ENCODE measurements around the gene TMEM131.
"Not testable (repeated sequence)": the region's sequence is repeated elsewhere in the genome, so short reads cannot be mapped to it uniquely, and the experiment has no call there.

TMEM131 gene

GRCh38 chr2:97713296-97714083 is 282.3 kb downstream of the TMEM131 start, which contains the start of gene ZAP70:
TSS of gene ZAP70 (plus strand) at chr2:97713576. CDS start at chr2:97724037, 10,461 bp downstream.
- peak in 1 of 2 donors; percentile 57 for DNase-seq
- Histone ChIP-seq H3K9me3 (no peaks in the 10 kb centered on the region), H3K4me3 (no peak within 1 kb of the TSS), H3K27me3 (peaks cover 0 to 15% of the 10 kb centered on the region in 2 donors), H3K4me1 (no peaks in the 10 kb centered on the region), H3K36me3 (no peaks in the 10 kb centered on the region), H3K27ac (no peak within 1 kb of the TSS)
- intact Hi-C loops (cut with DNase I; ENCODE audit: low total_unique reads) = no loop called here
- TF ChIP-seq, protein P1, sequence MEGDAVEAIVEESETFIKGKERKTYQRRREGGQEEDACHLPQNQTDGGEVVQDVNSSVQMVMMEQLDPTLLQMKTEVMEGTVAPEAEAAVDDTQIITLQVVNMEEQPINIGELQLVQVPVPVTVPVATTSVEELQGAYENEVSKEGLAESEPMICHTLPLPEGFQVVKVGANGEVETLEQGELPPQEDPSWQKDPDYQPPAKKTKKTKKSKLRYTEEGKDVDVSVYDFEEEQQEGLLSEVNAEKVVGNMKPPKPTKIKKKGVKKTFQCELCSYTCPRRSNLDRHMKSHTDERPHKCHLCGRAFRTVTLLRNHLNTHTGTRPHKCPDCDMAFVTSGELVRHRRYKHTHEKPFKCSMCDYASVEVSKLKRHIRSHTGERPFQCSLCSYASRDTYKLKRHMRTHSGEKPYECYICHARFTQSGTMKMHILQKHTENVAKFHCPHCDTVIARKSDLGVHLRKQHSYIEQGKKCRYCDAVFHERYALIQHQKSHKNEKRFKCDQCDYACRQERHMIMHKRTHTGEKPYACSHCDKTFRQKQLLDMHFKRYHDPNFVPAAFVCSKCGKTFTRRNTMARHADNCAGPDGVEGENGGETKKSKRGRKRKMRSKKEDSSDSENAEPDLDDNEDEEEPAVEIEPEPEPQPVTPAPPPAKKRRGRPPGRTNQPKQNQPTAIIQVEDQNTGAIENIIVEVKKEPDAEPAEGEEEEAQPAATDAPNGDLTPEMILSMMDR (IDR thresholded peaks at IDR 0.05) = no peak

- TF ChIP-seq, protein P1 (IDR thresholded peaks at IDR 0.05) = no peak
- H3K27me3 ChIP-seq = peaks cover 0 to 22% of the 10 kb centered on the region in 2 donors
- H3K9me3 ChIP-seq = no peaks in the 10 kb centered on the region
- no peak overlapping the region for H3K4me3 ChIP-seq
- intact Hi-C loops (cut with DNase I; ENCODE audit: low total_unique reads) = no loop called here
- no peaks in the 10 kb centered on the region for H3K36me3 ChIP-seq
- peak in 1 of 2 donors; percentile 35 for DNase-seq
- no peaks in the 10 kb centered on the region for H3K4me1 ChIP-seq
- H3K27ac ChIP-seq = no peak overlapping the region
Measured at GRCh38 chr2:97712693-97713295, 283.0 kb downstream of the TMEM131 start.

DNA sequence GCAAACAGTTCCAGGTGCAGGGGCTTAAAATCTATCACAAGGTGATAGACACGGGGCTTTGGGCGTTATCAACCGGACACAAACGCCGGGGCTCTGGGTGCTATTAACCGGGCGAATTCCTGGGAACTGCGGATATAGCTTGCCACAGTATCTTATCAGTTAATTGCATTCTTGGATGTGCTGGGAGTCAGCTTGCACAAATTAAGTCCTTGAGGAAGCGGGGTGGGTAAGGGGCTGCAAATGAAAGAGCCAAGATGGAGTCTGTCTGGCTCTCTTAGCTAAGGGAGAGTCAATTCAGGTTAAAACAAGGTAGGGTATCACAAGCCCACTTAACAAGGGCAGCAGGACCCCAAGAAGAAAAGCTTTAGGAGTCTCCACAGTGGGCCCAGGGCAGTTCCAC is 283.6 kb downstream of the TMEM131 start:
- H3K36me3 ChIP-seq; H3K9me3 ChIP-seq; H3K4me1 ChIP-seq; H3K4me3 ChIP-seq; intact Hi-C loops (cut with DNase I; ENCODE audit: low total_unique reads); H3K27ac ChIP-seq: not testable (repeated sequence)
- peak in 1 of 2 donors; percentile 13 for DNase-seq
- peaks cover 0 to 28% of the 10 kb centered on the region in 2 donors for H3K27me3 ChIP-seq

DNA sequence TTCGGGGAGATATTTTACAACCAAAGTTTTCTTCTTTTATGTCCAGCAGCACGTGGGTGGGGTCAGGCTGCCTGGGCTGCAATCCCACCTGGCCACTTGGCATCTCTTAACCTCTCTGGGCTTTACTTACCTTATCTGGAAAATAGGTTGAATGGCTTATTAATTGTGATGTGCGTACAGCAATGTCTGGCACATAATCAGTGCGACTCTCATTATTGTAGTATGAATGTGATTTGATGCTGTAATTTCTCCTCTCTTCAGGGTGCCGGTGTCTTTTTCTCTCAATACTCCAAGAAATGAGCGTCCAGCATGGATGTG is 284.4 kb downstream of the TMEM131 start:
- no peaks in the 10 kb centered on the region for H3K36me3 ChIP-seq
- no peak overlapping the region for H3K4me3 ChIP-seq
- H3K9me3 ChIP-seq = no peaks in the 10 kb centered on the region
- H3K27me3 ChIP-seq = peaks cover 0 to 36% of the 10 kb centered on the region in 2 donors
- no peaks in the 10 kb centered on the region for H3K4me1 ChIP-seq
- intact Hi-C loops (cut with DNase I; ENCODE audit: low total_unique reads) = no loop called here
- peak in 1 of 2 donors; percentile 13 for DNase-seq
- no peak overlapping the region for H3K27ac ChIP-seq
- TF ChIP-seq, protein P1 (IDR thresholded peaks at IDR 0.05) = no peak

- Histone ChIP-seq H3K27me3 (peaks cover 0 to 36% of the 10 kb centered on the region in 2 donors), H3K4me1 (no peaks in the 10 kb centered on the region), H3K36me3 (no peaks in the 10 kb centered on the region), H3K9me3 (no peaks in the 10 kb centered on the region), H3K27ac (no peak overlapping the region), H3K4me3 (no peak overlapping the region)
- intact Hi-C loops (cut with DNase I; ENCODE audit: low total_unique reads) = no loop called here
- TF ChIP-seq, protein P1 (IDR thresholded peaks at IDR 0.05) = no peak
- no peak for DNase-seq
Measured at GRCh38 chr2:97708608-97709007, 287.1 kb downstream of the TMEM131 start.

- TF ChIP-seq, protein P1 (IDR thresholded peaks at IDR 0.05) = no peak
- no peaks in the 10 kb centered on the region for H3K36me3 ChIP-seq
- H3K27ac ChIP-seq = no peak overlapping the region
- no peak overlapping the region for H3K4me3 ChIP-seq
- intact Hi-C loops (cut with DNase I; ENCODE audit: low total_unique reads) = no loop called here
- no peaks in the 10 kb centered on the region for H3K9me3 ChIP-seq
- peaks cover 0 to 36% of the 10 kb centered on the region in 2 donors for H3K27me3 ChIP-seq
- no peak for DNase-seq
- no peaks in the 10 kb centered on the region for H3K4me1 ChIP-seq
Measured at GRCh38 chr2:97708048-97708380, 287.7 kb downstream of the TMEM131 start.

Data from tibial artery (tissue), 4 donors.